H7 (cell line): Measurements from ENCODE around the gene PRKN. TPM values are rescaled to one million over a fixed set of nuclear protein-coding genes. Genes with fewer than 3 reads are reported as not detected.
A peak's percentile ranks its signal among the peaks of the same experiment; 100 is the strongest.

Experiments
- DNase-seq: peaks from one replicate; pipeline ENCODE4 v3.0.0; 2012
- H3K27me3 ChIP-seq: 2 replicates; pipeline ENCODE4 v1.6.0; 2011; ENCODE audit warnings: mild to moderate bottlenecking, low read length; ENCODE audit not compliant: control insufficient read depth, insufficient read depth
- H3K36me3 ChIP-seq: replicated peaks from 2 replicates; pipeline ENCODE4 v1.5.1; 2011; ENCODE audit warnings: low read length; ENCODE audit not compliant: control insufficient read depth, insufficient read depth
- H3K4me3 ChIP-seq: 2 replicates; pipeline ENCODE4 v1.5.1; 2011; ENCODE audit warnings: low read depth, mild to moderate bottlenecking, control low read depth, low read length, moderate library complexity; ENCODE audit not compliant: insufficient read depth
- total RNA-seq: library from RNA; depleted of rRNA; stranded (reverse); fragments of >200 nt; shearing (Covaris generic); gene quantifications from 2 replicates; pipeline ENCODE4 v1.2.3, GENCODE V29; 2014

PRKN gene
- total RNA-seq, 1 experiment from 2014 or later: 0.90 TPM

DNA sequence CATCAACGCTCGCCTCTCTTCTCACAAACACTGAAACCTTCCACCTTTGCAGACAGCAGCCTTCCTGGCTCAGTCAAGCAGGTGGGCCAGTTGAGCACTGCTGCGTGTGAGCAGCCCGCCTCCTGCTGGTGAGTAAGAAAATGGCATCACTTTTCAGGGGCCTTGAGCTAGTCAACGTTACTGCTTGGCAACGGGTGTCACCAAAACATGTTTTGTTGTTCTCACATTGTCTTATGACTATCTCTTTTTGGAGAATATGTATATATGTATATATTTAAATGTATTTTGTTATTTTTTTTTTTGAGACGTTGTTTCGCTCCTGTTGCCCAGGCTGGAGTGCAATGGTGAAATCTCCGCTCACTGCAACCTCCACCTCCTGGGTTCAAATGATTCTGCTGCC, 1356.7 kb downstream of the PRKN start:
- no peaks in the 10 kb centered on the region for H3K36me3 ChIP-seq
- DNase-seq: peak; percentile 79
- H3K4me3 ChIP-seq: no peak overlapping the region
- H3K27me3 ChIP-seq: no peaks in the 10 kb centered on the region

DNA sequence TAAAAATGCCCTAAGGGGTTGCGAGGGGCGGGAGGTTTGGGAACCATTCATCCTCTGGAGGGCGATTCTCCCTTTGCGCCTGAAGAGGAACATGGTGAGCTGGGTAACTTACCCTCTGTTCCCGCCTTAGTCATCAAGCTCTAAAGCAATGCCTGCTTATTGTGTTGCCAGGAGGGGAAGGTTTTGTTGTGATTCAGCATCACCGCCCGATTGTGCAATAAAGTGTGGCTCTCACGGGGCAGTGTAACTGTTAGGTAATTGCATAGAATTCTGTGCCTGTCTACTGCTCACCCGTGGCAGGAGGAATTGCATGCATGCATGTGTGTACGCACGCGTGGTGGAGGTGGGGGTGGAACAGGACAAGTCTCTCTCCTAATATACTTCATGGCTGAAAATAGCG, 1358.2 kb downstream of the PRKN start:
- Histone ChIP-seq H3K36me3 (no peaks in the 10 kb centered on the region), H3K27me3 (no peaks in the 10 kb centered on the region), H3K4me3 (no peak overlapping the region)
- DNase-seq: no peak

DNA sequence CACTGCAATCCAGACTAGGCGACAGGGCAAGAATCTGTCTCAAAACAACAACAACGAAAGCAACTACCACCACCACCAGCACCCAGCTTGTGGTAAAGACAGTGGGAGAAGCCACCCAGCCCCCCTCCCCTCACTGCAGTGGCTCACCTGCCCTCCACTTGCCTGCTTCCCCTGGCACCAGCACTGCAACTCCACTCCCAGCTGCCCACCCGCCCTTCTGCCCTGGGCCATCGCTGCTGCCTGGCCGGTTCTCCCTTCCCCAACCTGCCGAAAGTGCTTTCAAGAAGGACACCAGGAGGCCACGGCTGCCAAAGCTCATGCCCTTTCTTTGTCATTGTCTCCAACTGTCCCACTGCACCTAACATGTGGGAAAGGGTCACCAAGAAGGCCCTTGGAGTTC, 1359.1 kb downstream of the PRKN start:
- no peak for DNase-seq
- Histone ChIP-seq H3K27me3 (no peaks in the 10 kb centered on the region), H3K36me3 (no peaks in the 10 kb centered on the region), H3K4me3 (no peak overlapping the region)

DNA sequence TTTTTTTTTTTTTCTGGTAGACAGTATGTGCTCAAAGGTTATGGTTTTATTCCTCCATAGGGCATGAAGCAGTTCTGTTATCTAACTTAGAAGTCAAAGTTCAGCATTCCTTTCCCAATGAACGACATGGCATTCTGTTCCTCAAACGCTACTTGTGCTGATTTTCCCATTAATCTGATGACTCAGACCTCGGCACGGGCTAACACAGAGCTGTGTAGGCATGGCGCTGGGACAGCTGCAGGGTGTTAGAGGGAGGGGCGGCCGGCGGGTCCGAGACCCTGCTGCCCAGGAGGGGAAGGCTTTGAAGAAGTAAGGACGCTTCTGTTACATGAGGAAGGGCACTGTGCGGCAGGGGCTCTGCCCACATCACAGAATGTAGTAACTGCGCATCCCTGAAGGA, 1360.1 kb downstream of the PRKN start:
- no peak for DNase-seq

GRCh38 chr6:161366301-161366923, 1361.2 kb downstream of the PRKN start:
- DNase-seq: no peak
- H3K4me3 ChIP-seq: no peak overlapping the region
- H3K36me3 ChIP-seq: no peaks in the 10 kb centered on the region
- no peaks in the 10 kb centered on the region for H3K27me3 ChIP-seq

More for the DNA sequence above, 1360.1 kb downstream of the PRKN start:
- H3K36me3 ChIP-seq: no peaks in the 10 kb centered on the region
- no peaks in the 10 kb centered on the region for H3K27me3 ChIP-seq
- H3K4me3 ChIP-seq: no peak overlapping the region

DNA sequence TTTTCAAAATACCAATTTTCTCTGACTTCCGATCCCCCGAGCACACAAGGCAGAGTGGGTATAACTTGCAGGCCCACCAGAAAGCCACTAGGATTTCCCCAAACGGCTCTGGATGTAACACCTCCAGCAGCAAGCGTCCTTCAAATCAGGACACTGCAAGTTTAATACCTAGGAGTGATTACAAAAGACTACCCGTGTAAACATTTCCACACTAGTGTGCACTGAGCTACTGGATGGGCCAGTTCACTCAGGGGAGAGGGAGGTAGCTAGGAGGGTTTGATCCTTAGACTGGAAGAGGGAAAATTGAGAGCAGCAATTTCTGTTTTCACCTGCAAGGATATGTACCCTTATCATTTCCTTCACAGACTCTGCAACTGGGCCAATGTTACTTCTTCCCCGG, 1361.9 kb downstream of the PRKN start:
- DNase-seq: no peak
- Histone ChIP-seq H3K4me3 (no peak overlapping the region), H3K36me3 (no peaks in the 10 kb centered on the region), H3K27me3 (no peaks in the 10 kb centered on the region)

- no peak for DNase-seq
- Histone ChIP-seq H3K36me3 (no peaks in the 10 kb centered on the region), H3K27me3 (no peaks in the 10 kb centered on the region), H3K4me3 (no peak overlapping the region)
Measured at GRCh38 chr6:161363286-161363685, 1364.3 kb downstream of the PRKN start.

DNA sequence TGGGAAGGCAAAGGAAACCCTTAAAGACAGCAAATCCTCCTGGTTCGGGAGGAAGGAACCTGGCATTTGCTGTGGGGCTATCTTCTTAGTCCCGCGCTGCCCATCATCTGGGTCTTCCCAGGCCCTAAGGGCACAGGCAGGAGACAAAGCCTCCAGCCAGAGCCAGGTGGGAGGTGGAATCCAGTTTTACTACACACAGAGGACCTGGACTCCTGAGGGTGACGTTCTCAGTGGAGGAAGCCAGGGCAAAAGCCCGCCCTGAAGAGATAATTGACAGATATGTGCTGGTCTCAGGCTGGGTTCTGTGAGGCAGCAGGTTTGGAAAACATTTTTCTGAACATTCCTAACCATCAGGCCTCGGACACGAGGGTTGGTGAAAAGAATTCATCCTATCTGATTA, 1365.3 kb downstream of the PRKN start:
- no peaks in the 10 kb centered on the region for H3K36me3 ChIP-seq
- no peaks in the 10 kb centered on the region for H3K27me3 ChIP-seq
- no peak for DNase-seq
- no peak overlapping the region for H3K4me3 ChIP-seq

- Histone ChIP-seq H3K36me3 (no peaks in the 10 kb centered on the region), H3K27me3 (no peaks in the 10 kb centered on the region), H3K4me3 (no peak overlapping the region)
- DNase-seq: no peak
Measured at GRCh38 chr6:161361529-161361928, 1366.0 kb downstream of the PRKN start.

DNA sequence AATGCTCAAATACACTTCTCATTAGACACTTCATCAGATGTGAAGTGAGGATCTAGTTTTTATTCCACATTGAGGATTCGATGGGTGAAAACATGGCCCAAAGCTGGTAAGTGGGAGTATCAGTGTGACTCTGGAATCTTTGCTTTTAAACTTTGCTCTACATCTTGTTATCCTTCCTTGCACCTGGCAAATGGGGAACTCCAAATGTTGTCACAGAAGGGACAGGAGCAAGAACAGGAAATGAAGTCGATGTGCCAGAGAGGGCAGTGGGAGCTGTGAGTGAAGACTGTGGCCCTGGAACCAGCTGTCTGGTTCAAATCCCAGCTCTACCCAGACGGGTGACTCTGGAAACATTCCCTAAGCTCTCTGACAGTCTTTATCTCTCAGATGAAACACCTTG, 1367.0 kb downstream of the PRKN start:
- Histone ChIP-seq H3K27me3 (no peaks in the 10 kb centered on the region), H3K4me3 (no peak overlapping the region), H3K36me3 (no peaks in the 10 kb centered on the region)
- no peak for DNase-seq

DNA sequence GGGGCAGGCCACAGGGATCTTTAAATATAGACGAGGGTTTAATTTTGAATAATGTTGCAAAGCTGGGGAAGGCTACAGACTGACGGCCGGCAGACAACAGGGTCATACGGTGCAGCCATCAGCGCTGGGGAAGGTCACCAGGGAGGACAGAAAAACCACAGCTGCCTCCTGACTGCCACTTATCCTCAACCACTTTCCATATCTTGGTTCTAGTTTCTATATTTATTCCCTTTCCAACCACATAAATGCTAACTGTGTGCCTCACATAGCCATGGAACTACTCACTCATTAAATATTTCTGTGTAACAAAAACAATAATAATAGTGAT, 1368.0 kb downstream of the PRKN start:
- no peak for DNase-seq
- Histone ChIP-seq H3K36me3 (no peaks in the 10 kb centered on the region), H3K27me3 (no peaks in the 10 kb centered on the region), H3K4me3 (no peak overlapping the region)

- DNase-seq: no peak
- Histone ChIP-seq H3K36me3 (no peaks in the 10 kb centered on the region), H3K27me3 (no peaks in the 10 kb centered on the region), H3K4me3 (no peak overlapping the region)
Measured at GRCh38 chr6:161356167-161356854, 1371.3 kb downstream of the PRKN start.

DNA sequence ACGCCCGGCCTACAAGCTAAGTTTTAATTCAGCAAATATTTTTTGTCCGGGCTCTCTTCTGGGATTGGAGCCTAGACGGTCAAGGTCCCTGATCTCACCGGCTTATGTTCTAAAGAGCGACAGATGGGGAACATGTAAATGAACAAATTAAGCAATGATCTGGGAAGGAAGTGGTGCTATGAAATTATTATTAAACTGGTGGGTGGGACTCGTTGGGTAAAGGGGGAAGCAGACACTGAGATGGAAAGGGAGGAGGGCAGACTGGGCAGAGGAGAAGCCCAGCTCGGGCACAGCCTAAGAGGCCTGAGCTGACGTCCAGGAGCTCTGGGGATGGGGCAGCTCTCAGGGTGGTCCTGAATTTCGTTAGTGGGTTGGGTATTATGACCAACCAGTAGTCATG, 1371.9 kb downstream of the PRKN start:
- no peaks in the 10 kb centered on the region for H3K27me3 ChIP-seq
- no peak for DNase-seq
- no peaks in the 10 kb centered on the region for H3K36me3 ChIP-seq
- no peak overlapping the region for H3K4me3 ChIP-seq

DNA sequence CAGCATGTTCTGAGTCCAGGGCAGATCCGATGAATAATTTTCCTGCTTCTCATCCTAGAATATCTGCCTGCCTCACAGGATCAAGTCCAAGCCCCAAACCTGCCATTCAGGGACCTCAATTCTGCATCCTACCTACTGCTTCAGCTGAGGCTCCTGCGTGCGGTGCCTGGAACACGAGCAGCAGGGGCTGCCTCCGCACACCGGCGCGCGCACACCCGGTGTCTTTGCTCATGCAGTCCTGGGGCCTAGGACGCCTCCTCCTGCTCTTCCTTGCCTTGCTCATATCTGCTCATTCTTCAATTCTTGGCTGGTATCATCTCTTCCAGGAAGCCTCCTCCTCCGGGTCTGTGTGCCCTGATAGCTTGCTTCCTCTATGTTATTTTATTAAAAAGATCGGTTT, 1372.6 kb downstream of the PRKN start:
- Histone ChIP-seq H3K4me3 (no peak overlapping the region), H3K27me3 (no peaks in the 10 kb centered on the region), H3K36me3 (no peaks in the 10 kb centered on the region)
- peak; percentile 11 for DNase-seq

DNA sequence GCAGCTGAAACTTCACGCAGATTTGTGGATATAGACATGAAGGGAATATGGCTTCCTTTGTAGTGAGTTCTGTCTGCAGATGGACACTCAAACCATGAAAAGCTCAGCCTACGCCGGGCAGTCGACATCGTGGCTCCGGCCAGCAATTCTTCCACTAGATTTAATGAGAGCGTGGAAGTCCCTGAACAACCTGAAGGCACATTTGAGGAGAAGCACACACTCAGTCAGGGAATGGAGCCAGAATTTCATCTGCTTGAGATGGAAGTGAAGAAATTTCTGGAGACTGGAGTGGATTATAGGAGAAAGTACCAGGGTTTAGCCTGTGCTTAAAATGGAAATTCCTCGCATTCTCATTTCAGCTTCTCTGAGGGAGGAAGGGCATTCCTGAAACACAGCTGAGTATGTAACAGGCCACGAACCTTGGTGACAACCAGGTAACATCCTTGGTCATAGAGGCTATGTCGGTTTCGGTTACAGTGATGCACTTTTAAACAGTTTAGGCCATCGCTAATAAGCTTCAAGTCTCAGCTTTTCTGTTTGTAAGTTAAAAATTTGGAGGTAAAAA, 1373.2 kb downstream of the PRKN start:
- no peaks in the 10 kb centered on the region for H3K36me3 ChIP-seq
- no peak for DNase-seq
- H3K27me3 ChIP-seq: no peaks in the 10 kb centered on the region
- H3K4me3 ChIP-seq: no peak overlapping the region
